H1 (cell line): ENCODE data around the gene CMTM2. TPM values are rescaled to one million over a fixed set of nuclear protein-coding genes. Genes with fewer than 3 reads are reported as not detected.
"Not testable (repeated sequence)": the region's sequence is repeated elsewhere in the genome, so short reads cannot be mapped to it uniquely, and the experiment has no call there.

Source experiments
- CTCF ChIA-PET: fragments of 300-600 bp; sonication (Branson Sonifier 250); formaldehyde crosslinking; loops from one replicate; lab custom pipeline; 2021; ENCODE audit not compliant: partially characterized antibody; lab: Charles Lee
- POLR2A ChIA-PET: fragments of 300-600 bp; sonication (Branson Sonifier 250); formaldehyde crosslinking; loops from one replicate; lab custom pipeline; 2021; ENCODE audit warnings: inconsistent platforms; ENCODE audit not compliant: partially characterized antibody; lab: Charles Lee
- DNase-seq, 2 experiments: peaks; one replicate each; pipeline versions ENCODE4 v3.0.0 to v3.0.0-alpha.2; 2010 to 2022; ENCODE audit warnings: low spot score in 2 of 2, low read depth in 1 of 2, mixed read lengths in 1 of 2
- FAIRE-seq: peaks from 2 replicates; lab custom pipeline; 2011; peaks lifted over from hg19 to GRCh38; lab: Jason Lieb, UNC
- H2AFZ ChIP-seq: 2 replicates; pipeline ENCODE4 v1.8.1; 2012; ENCODE audit warnings: low read length, inconsistent platforms
- H2AK5ac ChIP-seq: 2 replicates; pipeline ENCODE4 v1.6.1; 2013; ENCODE audit warnings: low read depth, low read length
- H2BK120ac ChIP-seq: replicated peaks from 2 replicates; pipeline ENCODE3; 2013; ENCODE audit warnings: low read depth, low read length, inconsistent platforms
- H2BK12ac ChIP-seq: 2 replicates; pipeline ENCODE4 v1.6.1; 2013; ENCODE audit warnings: low read depth, low read length
- H2BK15ac ChIP-seq: 2 replicates; pipeline ENCODE4 v1.6.1; 2013; ENCODE audit warnings: low read length
- H2BK20ac ChIP-seq: 2 replicates; pipeline ENCODE4 v1.6.1; 2013; ENCODE audit warnings: low read length
- H2BK5ac ChIP-seq: 2 replicates; pipeline ENCODE4 v1.6.1; 2013; ENCODE audit warnings: low read depth, low read length
- H3K14ac ChIP-seq: 2 replicates; pipeline ENCODE4 v1.6.1; 2013; ENCODE audit warnings: inconsistent platforms; ENCODE audit not compliant: insufficient read length
- H3K18ac ChIP-seq: 2 replicates; pipeline ENCODE4 v1.6.1; 2013; ENCODE audit warnings: low read length; ENCODE audit errors: extremely low read depth
- H3K23ac ChIP-seq: 2 replicates; pipeline ENCODE4 v1.6.1; 2013; ENCODE audit warnings: inconsistent platforms; ENCODE audit not compliant: insufficient read length
- H3K23me2 ChIP-seq: 2 replicates; pipeline ENCODE4 v1.6.1; 2013; ENCODE audit warnings: low read depth, low read length
- H3K27ac ChIP-seq: 2 replicates; pipeline ENCODE4 v1.6.1; 2011; ENCODE audit warnings: low read depth, low read length, inconsistent platforms
- H3K27me3 ChIP-seq, 4 experiments: replicated peaks in 1 of 4; 1 replicate in 1 of 4; 2 replicates in 3 of 4; pipeline versions ENCODE4 v1.6.1 to v1.8.1; 2011 to 2013; ENCODE audit warnings: low read length in 3 of 4, mild to moderate bottlenecking in 3 of 4, inconsistent platforms in 2 of 4, mixed read lengths in 2 of 4, moderate library complexity in 1 of 4; ENCODE audit not compliant: control insufficient read depth in 3 of 4, insufficient read depth in 3 of 4; ENCODE audit errors: extremely low read depth in 1 of 4
- H3K36me3 ChIP-seq, 4 experiments: 2 replicates each; pipeline versions ENCODE4 v1.6.1 to v1.8.1; 2011 to 2013; ENCODE audit warnings: mild to moderate bottlenecking in 4 of 4, low read length in 3 of 4, moderate library complexity in 2 of 4, control low read depth in 1 of 4, inconsistent platforms in 1 of 4; ENCODE audit not compliant: insufficient read depth in 4 of 4, control insufficient read depth in 2 of 4
- H3K4ac ChIP-seq: replicated peaks from 2 replicates; pipeline ENCODE3; 2013; ENCODE audit warnings: low read length, low read depth, mixed read lengths, inconsistent platforms; ENCODE audit not compliant: insufficient read length
- H3K4me1 ChIP-seq, 4 experiments: replicated peaks in 1 of 4; 1 replicate in 1 of 4; 2 replicates in 3 of 4; pipeline versions ENCODE4 v1.6.1 to v1.8.1; 2011 to 2013; ENCODE audit warnings: low read length in 3 of 4, inconsistent platforms in 2 of 4, mixed read lengths in 1 of 4; ENCODE audit not compliant: insufficient read depth in 4 of 4, control insufficient read depth in 3 of 4
- H3K4me2 ChIP-seq, 2 experiments: 2 replicates each; pipeline versions ENCODE4 v1.6.1 to v1.8.1; 2011 to 2013; ENCODE audit warnings: low read depth in 2 of 2, low read length in 2 of 2, control low read depth in 1 of 2, inconsistent platforms in 1 of 2, mild to moderate bottlenecking in 1 of 2; ENCODE audit not compliant: insufficient read depth in 1 of 2
- H3K4me3 ChIP-seq, 4 experiments: fragments of 200-600, 300-600 bp in 1 of 4; sonication (generic), shearing (Covaris generic), sonication (Bioruptor Twin) in 1 of 4; 2 replicates each; pipeline versions ENCODE4 v1.5.1 to v1.8.1; 2011 to 2016; ENCODE audit warnings: low read length in 4 of 4, low read depth in 3 of 4, control low read depth in 2 of 4, inconsistent platforms in 2 of 4, mild to moderate bottlenecking in 2 of 4, mixed read lengths in 1 of 4, moderate library complexity in 1 of 4; ENCODE audit not compliant: insufficient read depth in 2 of 4; ENCODE audit errors: extremely low read depth in 1 of 4
- H3K56ac ChIP-seq: replicated peaks from 2 replicates; pipeline ENCODE3; 2013; ENCODE audit warnings: low read depth, mild to moderate bottlenecking, mixed read lengths, low read length, inconsistent platforms; ENCODE audit not compliant: insufficient read length
- H3K79me1 ChIP-seq: 2 replicates; pipeline ENCODE4 v1.6.1; 2013; ENCODE audit warnings: low read depth, low read length, control low read depth
- H3K79me2 ChIP-seq, 2 experiments: 2 replicates each; pipeline versions ENCODE4 v1.6.1 to v1.8.1; 2012 to 2013; ENCODE audit warnings: low read length in 2 of 2, mild to moderate bottlenecking in 2 of 2, inconsistent platforms in 1 of 2; ENCODE audit not compliant: insufficient read depth in 2 of 2, control insufficient read depth in 1 of 2
- H3K9ac ChIP-seq, 4 experiments: replicated peaks in 1 of 4; 1 replicate in 1 of 4; 2 replicates in 3 of 4; pipeline versions ENCODE4 v1.6.1 to v1.8.1; 2011 to 2013; ENCODE audit warnings: low read depth in 3 of 4, low read length in 3 of 4, control low read depth in 2 of 4, mild to moderate bottlenecking in 2 of 4, moderate library complexity in 2 of 4, inconsistent platforms in 1 of 4; ENCODE audit errors: extremely low read depth in 1 of 4
- H3K9me3 ChIP-seq, 2 experiments: 2 replicates each; pipeline versions ENCODE4 v1.6.1 to v1.8.1; 2012 to 2013; ENCODE audit warnings: mild to moderate bottlenecking in 2 of 2, moderate library complexity in 2 of 2, control low read depth in 1 of 2, inconsistent platforms in 1 of 2, low read depth in 1 of 2, low read length in 1 of 2, mixed read lengths in 1 of 2; ENCODE audit not compliant: insufficient read depth in 2 of 2
- H4K20me1 ChIP-seq, 2 experiments: replicated peaks in 1 of 2; 2 replicates each; pipeline versions ENCODE3 to v1.8.1; 2011 to 2013; ENCODE audit warnings: inconsistent platforms in 2 of 2, low read length in 2 of 2, mild to moderate bottlenecking in 1 of 2; ENCODE audit not compliant: insufficient read depth in 2 of 2, control insufficient read depth in 1 of 2
- H4K5ac ChIP-seq: 2 replicates; pipeline ENCODE4 v1.6.1; 2013; ENCODE audit warnings: low read length, low read depth, mixed read lengths, inconsistent platforms; ENCODE audit not compliant: insufficient read length
- H4K8ac ChIP-seq: 2 replicates; pipeline ENCODE4 v1.8.0; 2013; ENCODE audit warnings: mild to moderate bottlenecking, moderate library complexity, low read length, inconsistent platforms; ENCODE audit not compliant: insufficient read depth; ENCODE audit errors: extremely low read depth
- H4K91ac ChIP-seq: replicated peaks from 2 replicates; pipeline ENCODE3; 2013; ENCODE audit warnings: low read length, mixed read lengths, inconsistent platforms; ENCODE audit not compliant: insufficient read length
- WGBS, 2 experiments: shearing (Covaris generic) in 1 of 2; methylation state at CpG; one replicate each; pipeline versions ENCODE4 v1.1.6 to v1.1.7; 2013 to 2015; ENCODE audit warnings: low lambda C conversion rate in 2 of 2, mixed read lengths in 2 of 2, inconsistent platforms in 1 of 2, low coverage in 1 of 2, missing lambda C conversion rate in 1 of 2; ENCODE audit not compliant: insufficient replicate concordance in 2 of 2, insufficient coverage in 1 of 2, insufficient read length in 1 of 2; ENCODE audit errors: extremely low coverage in 1 of 2, missing lambda C conversion rate in 1 of 2; 5-methylcytosine and 5-hydroxymethylcytosine counted together
- polyA plus RNA-seq, 7 experiments: library from polyadenylated mRNA; depleted of rRNA in 3 of 7; stranded (reverse) in 5 of 7; unstranded in 2 of 7; fragments of >200 nt in 5 of 7; fragments of 200-250 nt in 2 of 7; gene quantifications; 1 replicate in 5 of 7; 2 replicates in 1 of 7; 4 replicates in 1 of 7; pipeline versions ENCODE4 v1.2.1 to v1.2.3, GENCODE V29; 2011 to 2013; ENCODE audit warnings: missing spikeins in 2 of 7, mixed read lengths in 2 of 7
- total RNA-seq: library from RNA; stranded (reverse); fragmentation: NEBNext Ultra II Directional; extraction: Animal tissue kit (Norgen Biotek cat#: 25700); gene quantifications from 2 replicates; pipeline ENCODE4 v1.2.1, GENCODE V29; 2021

Gene CMTM2
- total and polyA plus RNA-seq, 2 of the 8 experiments (the other 6 are each of a cell fraction or from before 2014, with no cell fraction given) = not detected

DNA sequence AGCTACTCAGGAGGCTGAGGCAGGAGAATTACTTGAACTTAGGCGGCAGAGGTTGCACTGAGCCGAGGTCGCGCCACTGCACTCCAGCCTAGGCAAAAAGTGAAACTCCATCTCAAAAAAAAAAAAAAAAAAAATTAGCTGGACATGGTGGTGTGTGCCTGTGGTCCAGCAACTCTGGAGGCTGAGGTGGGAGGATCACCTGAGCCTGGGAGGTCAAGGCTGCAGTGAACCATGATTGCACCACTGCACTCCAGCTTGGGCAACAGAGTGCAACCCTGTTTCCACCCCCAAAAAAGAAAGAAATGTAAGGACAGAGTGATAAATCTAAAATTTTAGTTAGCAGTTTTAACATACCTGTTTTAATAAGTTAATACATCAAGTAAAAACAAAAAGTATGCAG, 17.3 kb downstream of the CMTM2 start:
- DNase-seq, H3K79me1 ChIP-seq, H3K36me3 ChIP-seq, H3K9ac ChIP-seq, H2BK12ac ChIP-seq, H3K56ac ChIP-seq, H2AK5ac ChIP-seq, H3K79me2 ChIP-seq, H3K9me3 ChIP-seq, H3K27me3 ChIP-seq, H3K4me1 ChIP-seq, H3K4me2 ChIP-seq, H3K23ac ChIP-seq, H2BK15ac ChIP-seq, H3K14ac ChIP-seq, H3K18ac ChIP-seq, H2BK5ac ChIP-seq, H3K27ac ChIP-seq, H2BK20ac ChIP-seq, H4K8ac ChIP-seq, H2BK120ac ChIP-seq, H4K20me1 ChIP-seq, H4K5ac ChIP-seq, FAIRE-seq, H4K91ac ChIP-seq, H3K4me3 ChIP-seq, H2AFZ ChIP-seq, H3K4ac ChIP-seq, H3K23me2 ChIP-seq: not testable (repeated sequence)
- ChIA-PET CTCF (interaction anchor here (0.9 to 2.2 kb wide), 3 partner anchors 11 to 18 kb away, joined by 3 to 12 read pairs (median 3); no protein-coding TSS in a partner anchor), POLR2A (interaction anchor here (1.2 kb wide), 1 partner anchor 47 kb away, joined by 3 read pairs; no protein-coding TSS in a partner anchor)
- 100% methylated on average over 4 of the region's 4 CpGs; no CpG with 5 or more reads in 1 of the 2 experiments for WGBS, 2 experiments
